ENCODE measurements around the gene LMO7.

LMO7 gene

DNA sequence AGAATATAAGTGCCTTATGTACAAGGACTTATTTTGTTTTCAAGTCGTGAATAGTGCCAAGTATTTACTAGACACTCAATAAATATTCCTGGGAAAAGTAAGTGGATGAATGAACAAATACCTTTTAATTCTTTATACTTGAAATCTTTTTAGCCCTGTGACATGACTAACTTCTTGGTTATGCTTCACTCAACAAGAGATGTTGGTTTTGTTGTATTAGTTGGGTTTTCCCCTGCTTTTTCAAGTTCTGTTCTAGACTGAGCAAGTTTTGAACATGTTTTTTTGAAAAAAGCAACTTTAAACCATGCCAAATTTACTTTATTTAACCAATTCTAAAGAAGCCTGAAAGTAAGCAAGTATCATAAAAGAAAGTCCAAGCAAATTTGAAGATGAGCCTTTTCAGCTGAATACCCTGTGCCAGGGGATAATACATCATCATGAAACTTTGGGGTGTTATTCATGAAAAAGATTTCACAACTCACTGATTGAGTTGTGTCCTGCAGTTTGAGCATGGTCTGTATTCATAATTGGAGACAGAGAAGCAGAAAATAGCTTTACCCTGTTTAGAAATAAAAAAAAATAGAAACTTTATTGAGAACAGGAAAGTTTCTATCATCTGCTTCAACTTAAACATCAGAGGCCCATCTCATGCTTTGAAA lies 11.1 kb downstream of the LMO7 start:
- no peak for DNase-seq (ENCODE audit: low read depth in 1 of 2, low spot score in 1 of 2)
- H3K27ac ChIP-seq (replicated peaks) = no peak overlapping the region
- H3K27me3 ChIP-seq (ENCODE audit: insufficient read depth, poor library complexity, severe bottlenecking) = no peaks in the 10 kb centered on the region
- H3K4me3 ChIP-seq (replicated peaks; ENCODE audit: insufficient read depth, low read length) = no peak overlapping the region
- TF ChIP-seq POLR2AphosphoS5 (IDR thresholded peaks at IDR 0.05; ENCODE audit: low read depth) = no peak

DNA sequence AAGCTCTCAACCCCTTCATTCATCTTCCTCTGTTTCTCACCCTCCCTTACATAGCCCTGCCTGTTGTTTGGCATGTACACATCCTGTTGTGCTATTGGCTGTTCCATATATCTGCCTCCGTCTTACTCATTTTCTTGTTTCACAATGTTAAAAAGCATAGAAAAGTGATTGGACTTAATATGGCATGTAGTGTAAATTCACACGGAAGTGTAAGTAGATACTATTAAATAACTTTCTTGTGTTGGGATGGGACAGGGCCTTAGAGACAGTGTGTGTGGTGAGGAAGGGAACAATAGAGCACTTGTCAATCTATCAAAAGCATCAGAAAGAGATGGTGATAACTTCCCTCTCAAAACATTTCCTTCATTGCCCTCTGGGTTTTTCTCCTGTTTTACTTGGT lies 12.3 kb downstream of the LMO7 start:
- H3K4me3 ChIP-seq (replicated peaks; ENCODE audit: insufficient read depth, low read length) = no peak overlapping the region
- no peak overlapping the region for H3K27ac ChIP-seq (replicated peaks)
- TF ChIP-seq CTCF (IDR thresholded peaks at IDR 0.05; ENCODE audit: insufficient read depth, low read length) (no peak), POLR2AphosphoS5 (IDR thresholded peaks at IDR 0.05; ENCODE audit: low read depth) (no peak), GABPA (IDR thresholded peaks at IDR 0.05; ENCODE audit: low read depth) (no peak), REST (IDR thresholded peaks at IDR 0.05; ENCODE audit: insufficient replicate concordance, low read depth) (no peak), SPI1 (IDR thresholded peaks at IDR 0.05; ENCODE audit: borderline replicate concordance, low read depth) (no peak)
- no peak for DNase-seq (ENCODE audit: low read depth in 1 of 2, low spot score in 1 of 2)
- H3K27me3 ChIP-seq (ENCODE audit: insufficient read depth, poor library complexity, severe bottlenecking) = no peaks in the 10 kb centered on the region

DNA sequence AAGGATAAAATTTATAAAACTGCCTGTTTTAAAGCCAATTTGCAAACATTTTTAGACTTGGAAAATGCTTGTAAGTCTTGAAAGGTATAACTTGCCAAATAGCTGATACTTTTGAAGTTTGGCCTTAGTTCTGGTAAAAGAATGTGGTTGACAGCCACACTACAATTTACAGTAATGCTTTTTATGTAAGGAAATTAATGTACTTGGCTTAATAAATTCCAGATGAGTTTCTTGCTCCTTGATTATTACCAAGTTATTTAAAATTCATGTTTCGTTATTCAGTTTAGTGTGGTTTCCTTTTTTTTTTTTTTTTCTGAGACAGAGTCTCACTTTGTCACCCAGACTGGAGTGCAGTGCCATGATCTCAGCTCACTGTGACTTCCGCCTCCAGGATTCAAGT lies 14.9 kb downstream of the LMO7 start:
- no peak overlapping the region for H3K27ac ChIP-seq (replicated peaks)
- no peak for DNase-seq (ENCODE audit: low read depth in 1 of 2, low spot score in 1 of 2)
- H3K4me3 ChIP-seq (replicated peaks; ENCODE audit: insufficient read depth, low read length) = no peak overlapping the region
- TF ChIP-seq CTCF (IDR thresholded peaks at IDR 0.05; ENCODE audit: insufficient read depth, low read length) = no peak
- TF ChIP-seq POLR2AphosphoS5 (IDR thresholded peaks at IDR 0.05; ENCODE audit: low read depth) = no peak
- TF ChIP-seq REST (IDR thresholded peaks at IDR 0.05; ENCODE audit: insufficient replicate concordance, low read depth) = no peak
- TF ChIP-seq GABPA (IDR thresholded peaks at IDR 0.05; ENCODE audit: low read depth) = no peak
- no peak for TF ChIP-seq SPI1 (IDR thresholded peaks at IDR 0.05; ENCODE audit: borderline replicate concordance, low read depth)
- H3K27me3 ChIP-seq (ENCODE audit: insufficient read depth, poor library complexity, severe bottlenecking) = no peaks in the 10 kb centered on the region

DNA sequence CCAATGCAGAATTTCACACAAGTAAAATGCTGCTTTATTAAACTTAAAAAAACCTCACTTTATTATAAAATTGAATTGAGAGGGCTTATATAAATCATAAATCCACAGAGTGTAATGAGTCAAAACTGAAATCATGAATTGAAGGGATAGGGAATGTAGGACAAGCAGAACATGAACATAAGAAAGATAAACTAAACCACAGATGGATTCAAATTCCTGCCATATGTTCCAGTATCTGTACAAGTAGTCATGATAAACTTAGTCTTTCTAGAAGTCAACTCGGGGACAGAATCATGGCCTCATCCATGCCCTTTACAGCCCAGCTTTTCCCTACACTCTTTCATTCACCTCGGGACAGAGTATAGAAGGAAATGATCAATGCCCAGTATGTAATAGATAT lies 16.6 kb downstream of the LMO7 start:
- no peak for DNase-seq (ENCODE audit: low read depth in 1 of 2, low spot score in 1 of 2)
- H3K27ac ChIP-seq (replicated peaks) = no peak overlapping the region

More for the DNA sequence above, 16.6 kb downstream of the LMO7 start:
- H3K4me3 ChIP-seq (replicated peaks; ENCODE audit: insufficient read depth, low read length) = no peak overlapping the region
- no peaks in the 10 kb centered on the region for H3K27me3 ChIP-seq (ENCODE audit: insufficient read depth, poor library complexity, severe bottlenecking)
- TF ChIP-seq POLR2AphosphoS5 (IDR thresholded peaks at IDR 0.05; ENCODE audit: low read depth) (no peak), GABPA (IDR thresholded peaks at IDR 0.05; ENCODE audit: low read depth) (no peak), SPI1 (IDR thresholded peaks at IDR 0.05; ENCODE audit: borderline replicate concordance, low read depth) (no peak), CTCF (IDR thresholded peaks at IDR 0.05; ENCODE audit: insufficient read depth, low read length) (no peak), REST (IDR thresholded peaks at IDR 0.05; ENCODE audit: insufficient replicate concordance, low read depth) (no peak)
